Prostate gland (tissue), 2 donors: ENCODE results near the gene LDLR. TPM values are rescaled to one million over a fixed set of nuclear protein-coding genes. Genes with fewer than 3 reads are reported as not detected.
A peak's percentile ranks its signal among the peaks of the same experiment; 100 is the strongest.

Experiments used
- DNase-seq: peaks from one replicate; pipeline ENCODE4 v3.0.0-alpha.2; 2019; ENCODE audit warnings: low spot score
- H3K27ac ChIP-seq, 2 donors: fragments of 200-600 bp; sonication (generic); 2 replicates each; pipeline ENCODE4 v1.5.1; 2017 to 2019
- H3K27me3 ChIP-seq: fragments of 200-600 bp; sonication (generic); replicated peaks from 2 replicates; pipeline ENCODE4 v1.5.1; 2019; ENCODE audit not compliant: insufficient read depth
- H3K36me3 ChIP-seq, 2 donors: fragments of 200-600 bp; sonication (generic); 1 replicate in 1 of 2; 2 replicates in 1 of 2; pipeline versions ENCODE4 v1.5.1 to v1.8.1; 2017 to 2019
- H3K4me1 ChIP-seq: fragments of 200-600 bp; sonication (generic); replicated peaks from 2 replicates; pipeline ENCODE4 v1.5.1; 2019
- H3K4me3 ChIP-seq, 2 donors: fragments of 200-600 bp; sonication (generic); 2 replicates each; pipeline ENCODE4 v1.5.1; 2017 to 2019
- H3K9me3 ChIP-seq: fragments of 200-600 bp; sonication (generic); 2 replicates; pipeline ENCODE4 v1.5.1; 2017
- CTCF ChIP-seq, 4 experiments: fragments of 200-600 bp in 2 of 4; fragments of 450-650 bp in 2 of 4; sonication (generic) in 2 of 4; IDR thresholded peaks; 1 replicate in 3 of 4; 2 replicates in 1 of 4; pipeline ENCODE4 v1.5.1; 2016 to 2019; ENCODE audit warnings: antibody characterized with exemption in 4 of 4, mild to moderate bottlenecking in 2 of 4, moderate library complexity in 2 of 4
- POLR2A ChIP-seq: fragments of 450-650 bp; IDR thresholded peaks from one replicate; pipeline ENCODE4 v1.6.1; 2016; ENCODE audit warnings: antibody characterized with exemption, mild to moderate bottlenecking
- POLR2AphosphoS5 ChIP-seq: sonication (generic); formaldehyde crosslinking; IDR thresholded peaks from one replicate; pipeline ENCODE4 v1.6.1; 2017; ENCODE audit warnings: antibody characterized with exemption
- whole genome bisulfite sequencing: methylation state at CpG from one replicate; pipeline ENCODE4 v1.1.5; 2018; 5-methylcytosine and 5-hydroxymethylcytosine counted together
- intact Hi-C: fragments of 100-400 bp; cut with DNase I; formaldehyde crosslinking; loops from one replicate; pipeline ENCODE4 v1.14.2; 2022
- total RNA-seq, 2 donors: library from RNA; depleted of rRNA; stranded (reverse); fragments of >200 nt; gene quantifications; one replicate each; pipeline ENCODE4 v1.1.0, GENCODE V29; 2016

LDLR gene
- total RNA-seq, 2 donors from 2014 or later = 17.4 to 41.5 TPM

- 80% methylated on average over 3 of the region's 3 CpGs for WGBS
- Histone ChIP-seq H3K4me3 (no peak overlapping the region), H3K4me1 (no peaks in the 10 kb centered on the region), H3K27me3 (no peaks in the 10 kb centered on the region), H3K36me3 (no peaks in the 10 kb centered on the region), H3K9me3 (no peaks in the 10 kb centered on the region), H3K27ac (no peak overlapping the region)
- no peak for DNase-seq
- intact Hi-C loops = no loop called here
- TF ChIP-seq POLR2AphosphoS5 (no peak), CTCF (IDR thresholded peaks at IDR 0.05) (no peak), POLR2A (no peak)
Observed at GRCh38 chr19:11063434-11063833, 25.8 kb upstream of the LDLR start.

- intact Hi-C loops = no loop called here
- 83% methylated on average over 10 of the region's 10 CpGs for WGBS
- Histone ChIP-seq H3K4me3 (no peak overlapping the region), H3K27ac (peak overlapping the region in 1 of 2 donors; percentile 29), H3K4me1 (no peaks in the 10 kb centered on the region), H3K27me3 (no peaks in the 10 kb centered on the region), H3K36me3 (no peaks in the 10 kb centered on the region), H3K9me3 (no peaks in the 10 kb centered on the region)
- TF ChIP-seq POLR2AphosphoS5 (no peak), POLR2A (no peak), CTCF (IDR thresholded peaks at IDR 0.05) (no peak)
- DNase-seq = no peak
Observed at GRCh38 chr19:11064831-11065303, 24.4 kb upstream of the LDLR start.

- Histone ChIP-seq H3K4me1 (no peaks in the 10 kb centered on the region), H3K4me3 (no peak overlapping the region), H3K9me3 (no peaks in the 10 kb centered on the region), H3K27ac (no peak overlapping the region), H3K36me3 (no peaks in the 10 kb centered on the region), H3K27me3 (no peaks in the 10 kb centered on the region)
- 95% methylated on average over 5 of the region's 5 CpGs for WGBS
- TF ChIP-seq POLR2AphosphoS5 (no peak), POLR2A (no peak)
- no peak for DNase-seq
- intact Hi-C loops = no loop called here
Observed at GRCh38 chr19:11066326-11066725, 22.9 kb upstream of the LDLR start.

- no peak overlapping the region for H3K4me3 ChIP-seq
- H3K4me1 ChIP-seq = no peaks in the 10 kb centered on the region
- WGBS = 84% methylated on average over 8 of the region's 8 CpGs
- intact Hi-C loops = no loop called here
- H3K27ac ChIP-seq = no peak overlapping the region
- H3K27me3 ChIP-seq = no peaks in the 10 kb centered on the region
- DNase-seq = no peak
- no peaks in the 10 kb centered on the region for H3K36me3 ChIP-seq
- TF ChIP-seq POLR2AphosphoS5 (no peak), CTCF (IDR thresholded peaks at IDR 0.05) (no peak), POLR2A (no peak)
- H3K9me3 ChIP-seq = no peaks in the 10 kb centered on the region
Observed at GRCh38 chr19:11067356-11068113, 21.7 kb upstream of the LDLR start.

- TF ChIP-seq POLR2AphosphoS5 = no peak
- no peak for TF ChIP-seq CTCF (IDR thresholded peaks at IDR 0.05)
- TF ChIP-seq POLR2A = no peak
- 83% methylated on average over 9 of the region's 9 CpGs for whole genome bisulfite sequencing
- H3K27ac ChIP-seq = no peak overlapping the region
- no peaks in the 10 kb centered on the region for H3K27me3 ChIP-seq
- no peaks in the 10 kb centered on the region for H3K9me3 ChIP-seq
- no peak overlapping the region for H3K4me3 ChIP-seq
- DNase-seq = no peak
- intact Hi-C loops = no loop called here
- no peaks in the 10 kb centered on the region for H3K4me1 ChIP-seq
- H3K36me3 ChIP-seq = no peaks in the 10 kb centered on the region
Observed at GRCh38 chr19:11069561-11069960, 19.7 kb upstream of the LDLR start.
